Common myeloid progenitor, CD34-positive (primary cell): ENCODE data around the gene TMEM86A.
A peak's percentile ranks its signal among the peaks of the same experiment; 100 is the strongest.

Experiments
- CTCF ChIA-PET: fragments of 350-600 bp; sonication (Branson Sonifier 250); formaldehyde crosslinking; loops from one replicate; lab custom pipeline; 2021; ENCODE audit warnings: antibody characterized with exemption; lab: Charles Lee
- POLR2A ChIA-PET: fragments of 350-600 bp; sonication (Branson Sonifier 250); formaldehyde crosslinking; loops from one replicate; lab custom pipeline; 2021; ENCODE audit warnings: antibody characterized with exemption; lab: Charles Lee
- DNase-seq, 3 donors: peaks; one replicate each; pipeline versions ENCODE4 v3.0.0 to v3.0.0-alpha.2; 2013
- H3K27ac ChIP-seq, 2 experiments: 1 replicate in 1 of 2; 2 replicates in 1 of 2; pipeline ENCODE4 v1.7.0; 2013; ENCODE audit warnings: inconsistent platforms in 2 of 2, low read length in 2 of 2, mild to moderate bottlenecking in 2 of 2, low read depth in 1 of 2, moderate library complexity in 1 of 2; ENCODE audit not compliant: severe bottlenecking in 2 of 2, insufficient read depth in 1 of 2, poor library complexity in 1 of 2
- H3K27me3 ChIP-seq, 5 experiments: replicated peaks in 2 of 5; 1 replicate in 3 of 5; 2 replicates in 2 of 5; pipeline versions ENCODE4 v1.6.1 to v1.7.0; 2013; ENCODE audit warnings: low read length in 4 of 5, mild to moderate bottlenecking in 2 of 5, moderate library complexity in 2 of 5, inconsistent platforms in 1 of 5; ENCODE audit not compliant: insufficient read depth in 5 of 5, control insufficient read depth in 4 of 5
- H3K36me3 ChIP-seq, 4 experiments: 1 replicate in 2 of 4; 2 replicates in 2 of 4; pipeline versions ENCODE4 v1.6.1 to v1.7.0; 2013; ENCODE audit warnings: low read length in 3 of 4, control low read depth in 1 of 4, mild to moderate bottlenecking in 1 of 4; ENCODE audit not compliant: control insufficient read depth in 4 of 4, insufficient read depth in 4 of 4
- H3K4me1 ChIP-seq, 4 experiments: 1 replicate in 3 of 4; 2 replicates in 1 of 4; pipeline versions ENCODE4 v1.6.1 to v1.7.1; 2013; ENCODE audit warnings: low read length in 3 of 4, mild to moderate bottlenecking in 3 of 4, control low read depth in 1 of 4, inconsistent platforms in 1 of 4, moderate library complexity in 1 of 4; ENCODE audit not compliant: control insufficient read depth in 4 of 4, insufficient read depth in 4 of 4; ENCODE audit errors: control extremely low read depth in 1 of 4
- H3K4me3 ChIP-seq, 7 experiments: 1 replicate in 4 of 7; 2 replicates in 3 of 7; pipeline versions ENCODE4 v1.5.1 to v1.7.0; 2013; ENCODE audit warnings: mild to moderate bottlenecking in 7 of 7, low read length in 6 of 7, moderate library complexity in 6 of 7, inconsistent platforms in 2 of 7, low read depth in 2 of 7, control low read depth in 1 of 7; ENCODE audit not compliant: insufficient read depth in 4 of 7, control insufficient read depth in 1 of 7; ENCODE audit errors: extremely low read depth in 1 of 7
- H3K9me3 ChIP-seq, 5 experiments: 1 replicate in 4 of 5; 2 replicates in 1 of 5; pipeline versions ENCODE4 v1.6.1 to v1.7.1; 2013; ENCODE audit warnings: low read length in 4 of 5, mild to moderate bottlenecking in 2 of 5, inconsistent platforms in 1 of 5, low read depth in 1 of 5, moderate library complexity in 1 of 5; ENCODE audit not compliant: control insufficient read depth in 4 of 5, insufficient read depth in 2 of 5; ENCODE audit errors: control extremely low read depth in 1 of 5
- WGBS: methylation state at CpG from one replicate; pipeline ENCODE4 v1.1.5; 2013; ENCODE audit not compliant: insufficient coverage; 5-methylcytosine and 5-hydroxymethylcytosine counted together

TMEM86A gene

DNA sequence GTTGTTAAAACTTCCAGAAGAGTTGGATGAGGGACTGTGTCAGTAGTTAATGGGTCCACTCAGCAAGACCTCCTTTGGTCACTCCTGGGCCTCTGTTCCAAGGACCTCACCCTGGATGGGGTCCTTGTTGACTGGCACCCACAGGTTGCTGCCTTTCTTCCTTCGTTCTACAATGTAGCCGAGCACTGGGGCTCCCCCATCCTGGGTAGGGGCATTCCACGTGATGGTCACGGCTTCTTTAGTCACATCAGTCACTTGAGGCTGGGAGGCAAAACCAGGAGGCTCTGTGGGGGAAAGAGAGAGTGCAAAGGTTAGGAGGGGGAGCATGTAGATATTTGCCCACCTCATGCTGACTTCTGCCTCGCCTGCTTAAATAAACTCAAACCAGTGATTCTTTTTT is 12.0 kb downstream of the TMEM86A start:
- peaks cover under 1 to 14% (median 9%) of the 10 kb centered on the region in 4 experiments for H3K4me1 ChIP-seq
- ChIA-PET CTCF (no interaction called here), POLR2A (no interaction called here)
- H3K9me3 ChIP-seq: no peaks in the 10 kb centered on the region
- 90% methylated on average over 2 of the region's 5 CpGs for WGBS
- no peak overlapping the region for H3K27ac ChIP-seq
- no peak overlapping the region for H3K4me3 ChIP-seq
- DNase-seq: no peak
- H3K27me3 ChIP-seq: peaks cover 0 to 18% (median 0%) of the 10 kb centered on the region in 5 experiments
- no peaks in the 10 kb centered on the region for H3K36me3 ChIP-seq

DNA sequence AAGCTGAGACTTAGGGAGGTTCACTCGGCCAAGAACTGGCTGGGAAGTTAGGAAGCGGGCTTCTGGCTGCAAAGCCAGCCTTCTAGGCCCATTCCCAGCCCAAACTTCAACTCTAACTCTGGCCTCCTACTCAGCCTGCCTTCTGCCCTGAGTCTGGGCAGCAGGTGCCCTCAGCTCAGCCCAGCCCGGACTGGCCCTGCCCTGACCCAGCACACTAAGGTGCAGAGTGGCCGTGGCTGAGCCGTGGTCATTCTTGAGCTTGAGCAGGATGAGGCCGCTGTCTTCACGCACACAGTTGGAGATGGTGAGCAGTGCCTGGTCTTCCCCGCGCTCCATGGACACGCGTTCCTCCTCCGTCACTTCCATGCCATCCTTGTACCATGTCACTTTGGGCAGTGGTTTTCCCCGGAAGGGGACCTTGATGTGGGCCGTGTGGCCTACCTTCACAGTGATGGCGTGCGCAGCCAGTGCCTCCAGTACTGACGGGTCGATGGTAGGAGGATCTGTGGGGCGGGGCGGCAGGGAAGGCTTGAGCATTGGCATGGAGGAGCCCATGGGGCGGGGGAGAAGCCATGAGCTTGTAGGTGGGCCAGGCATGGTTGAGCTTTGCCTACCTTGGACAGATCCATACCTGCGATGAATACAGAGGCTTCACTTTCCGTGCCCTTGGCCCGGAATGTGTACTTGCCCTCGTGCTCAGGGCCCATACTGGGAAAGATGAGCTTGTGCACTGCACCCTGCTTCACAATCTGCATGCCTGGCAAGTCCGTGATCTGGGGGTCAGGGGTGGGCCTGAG is 15.3 kb downstream of the TMEM86A start:
- Histone ChIP-seq H3K27me3 (peaks cover 0 to 3% (median 0%) of the 10 kb centered on the region in 5 experiments), H3K27ac (no peak overlapping the region), H3K36me3 (no peaks in the 10 kb centered on the region), H3K4me1 (no peaks in the 10 kb centered on the region), H3K4me3 (no peak overlapping the region), H3K9me3 (no peaks in the 10 kb centered on the region)
- ChIA-PET CTCF (interaction anchor here (1.2 kb wide), 1 partner anchor 9 kb away, joined by 3 read pairs; no protein-coding TSS in a partner anchor), POLR2A (interaction anchor here (0.5 kb wide), 1 partner anchor 89 kb away, joined by 4 read pairs; no protein-coding TSS in a partner anchor)
- WGBS: 92% methylated on average over 22 of the region's 26 CpGs
- no peak for DNase-seq

DNA sequence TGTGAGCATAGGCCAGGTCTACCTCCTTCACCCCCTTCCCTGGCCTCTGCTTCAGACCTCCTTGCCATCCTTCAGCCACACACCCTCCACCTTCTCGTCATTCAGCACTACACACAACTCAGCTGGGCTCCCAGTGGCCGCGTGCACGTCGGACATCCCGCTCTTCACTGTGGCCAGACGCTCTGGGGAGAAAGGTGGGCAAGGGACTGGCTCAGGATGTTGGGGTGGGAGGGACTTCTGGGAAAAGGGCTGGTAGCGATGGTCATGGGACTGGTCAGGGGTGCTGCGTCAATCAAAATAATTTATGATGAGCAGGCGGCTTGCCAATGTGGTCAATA is 15.8 kb downstream of the TMEM86A start:
- WGBS: 92% methylated on average over 4 of the region's 10 CpGs
- Histone ChIP-seq H3K36me3 (no peaks in the 10 kb centered on the region), H3K9me3 (no peaks in the 10 kb centered on the region), H3K27ac (no peak overlapping the region), H3K4me1 (no peaks in the 10 kb centered on the region), H3K27me3 (peaks cover 0 to 3% (median 0%) of the 10 kb centered on the region in 5 experiments), H3K4me3 (no peak overlapping the region)
- POLR2A ChIA-PET: interaction anchor here (0.5 kb wide), 1 partner anchor 89 kb away, joined by 4 read pairs; no protein-coding TSS in a partner anchor
- CTCF ChIA-PET: no interaction called here
- DNase-seq: no peak

DNA sequence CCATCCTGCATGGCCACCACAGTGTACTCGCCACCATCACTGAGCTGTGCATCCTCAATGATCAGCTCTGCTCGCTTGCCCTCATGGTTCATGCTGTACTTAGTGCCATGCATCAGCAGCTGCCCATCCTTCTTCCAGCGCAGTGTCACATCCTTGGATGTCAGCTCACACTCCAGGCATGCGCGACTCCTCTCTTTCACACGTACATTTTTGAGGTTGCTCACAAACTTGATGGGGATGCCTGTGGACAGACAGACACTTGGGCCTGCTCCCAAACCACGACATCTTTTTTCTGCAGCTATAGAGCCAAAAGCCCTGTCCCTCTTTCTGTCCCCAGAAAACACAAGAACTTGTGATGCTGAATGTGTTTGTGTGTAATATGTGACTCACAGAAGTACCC is 16.9 kb downstream of the TMEM86A start:
- Histone ChIP-seq H3K9me3 (no peaks in the 10 kb centered on the region), H3K27ac (no peak overlapping the region), H3K27me3 (peaks cover 0 to 9% (median 0%) of the 10 kb centered on the region in 5 experiments), H3K4me1 (no peaks in the 10 kb centered on the region), H3K36me3 (no peaks in the 10 kb centered on the region), H3K4me3 (no peak overlapping the region)
- POLR2A ChIA-PET: no interaction called here
- CTCF ChIA-PET: interaction anchor here (1.0 to 1.5 kb wide), 2 partner anchors 16 to 137 kb away, joined by 3 to 7 read pairs; no protein-coding TSS in a partner anchor
- 80% methylated on average over 6 of the region's 7 CpGs for WGBS
- DNase-seq: no peak

DNA sequence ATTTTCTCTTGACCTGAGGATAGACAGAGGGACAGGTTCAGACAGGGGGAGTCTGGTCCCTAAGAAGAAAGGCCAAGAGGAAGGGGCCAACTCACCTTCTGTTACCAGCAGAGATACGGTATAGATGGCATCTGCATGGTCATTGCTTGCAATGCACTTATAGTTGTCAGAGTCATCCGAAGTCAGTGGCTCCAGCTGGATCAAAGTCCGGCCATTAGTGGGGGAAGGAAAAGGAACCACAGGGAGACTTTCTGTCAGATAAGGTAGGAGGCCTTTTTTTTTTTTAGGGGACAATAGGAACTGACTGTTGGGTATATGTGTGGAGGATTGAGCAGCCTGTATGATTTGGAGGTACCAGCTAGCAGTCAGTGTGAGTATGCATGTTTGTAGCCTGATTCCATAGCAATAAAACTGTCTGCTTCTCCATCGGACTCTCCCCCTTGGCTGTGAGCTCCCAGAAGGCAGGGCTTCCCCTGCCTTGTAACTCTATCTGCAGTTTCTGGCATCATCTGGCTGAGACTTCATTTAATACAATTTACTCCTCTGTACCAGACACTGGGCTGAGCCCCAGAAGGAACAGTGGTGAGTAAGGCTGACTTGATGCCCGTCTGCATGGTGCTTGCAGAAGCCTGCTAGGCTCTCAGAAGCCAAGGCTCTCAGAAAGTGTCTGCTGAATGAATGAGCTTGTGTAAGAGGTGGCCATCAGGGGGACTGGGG is 21.7 kb downstream of the TMEM86A start:
- Histone ChIP-seq H3K36me3 (no peaks in the 10 kb centered on the region), H3K9me3 (no peaks in the 10 kb centered on the region), H3K27me3 (peaks cover 0 to 9% (median 0%) of the 10 kb centered on the region in 5 experiments), H3K4me3 (no peak overlapping the region), H3K4me1 (peaks cover 0 to 18% (median 14%) of the 10 kb centered on the region in 4 experiments), H3K27ac (no peak overlapping the region)
- POLR2A ChIA-PET: interaction anchor here (0.6 kb wide), 1 partner anchor 1496 kb away, joined by 7 read pairs; no protein-coding TSS in a partner anchor
- DNase-seq: no peak
- CTCF ChIA-PET: interaction anchor here (0.9 to 4.2 kb wide), 5 partner anchors 8 to 180 kb away, joined by 3 to 50 read pairs (median 7); no protein-coding TSS in a partner anchor
- 93% methylated on average over 5 of the region's 5 CpGs for WGBS

DNA sequence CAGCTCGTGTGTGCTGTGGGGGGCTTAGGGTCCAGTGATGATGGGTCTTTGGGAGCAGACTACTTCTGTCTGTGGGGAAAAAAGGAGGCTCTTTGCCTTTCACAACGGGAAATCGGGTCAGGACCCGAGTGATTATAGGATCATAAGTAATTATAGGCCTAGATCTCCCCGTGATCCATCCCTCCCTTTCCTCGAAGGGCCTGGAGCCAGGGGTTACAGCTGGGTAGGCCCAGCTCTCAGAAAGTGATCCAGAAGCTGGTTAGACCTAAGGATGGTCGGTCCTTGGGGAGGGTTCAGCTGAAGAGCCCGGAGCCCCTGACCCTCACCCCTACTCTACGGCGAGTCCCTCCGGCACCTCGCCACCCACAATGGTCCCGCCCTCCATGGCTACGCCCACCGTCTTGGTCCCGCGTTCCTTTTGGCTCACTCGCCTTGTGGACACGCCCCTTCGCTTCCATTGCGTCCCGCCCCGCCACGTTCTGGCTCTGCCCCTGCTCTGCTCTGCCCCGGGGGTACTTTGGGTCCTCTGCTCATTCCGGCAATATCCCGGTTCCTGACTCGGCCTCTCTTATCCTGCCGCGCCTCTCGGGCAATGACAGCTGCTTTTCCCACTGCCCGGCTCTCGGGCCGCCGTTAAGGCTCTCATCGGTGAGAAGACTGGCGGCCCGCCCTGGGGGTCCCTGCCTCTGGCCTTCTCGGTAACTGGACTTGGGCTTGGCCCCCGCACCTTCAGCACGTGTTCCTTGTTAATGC is 22.4 kb downstream of the TMEM86A start:
- H3K4me3 ChIP-seq: peak overlapping the region; percentile 38 to 88 (median 73)

More for the DNA sequence above, 22.4 kb downstream of the TMEM86A start:
- ChIA-PET POLR2A (no interaction called here), CTCF (interaction anchor here (0.8 to 4.2 kb wide), 15 partner anchors 8 to 637 kb away, joined by 3 to 50 read pairs (median 5); partner anchors contain the start of gene SPTY2D1)
- Histone ChIP-seq H3K36me3 (no peaks in the 10 kb centered on the region), H3K27ac (no peak overlapping the region), H3K27me3 (peaks cover 0 to 6% (median 0%) of the 10 kb centered on the region in 5 experiments), H3K4me1 (peaks cover 0 to 18% (median 14%) of the 10 kb centered on the region in 4 experiments), H3K9me3 (no peaks in the 10 kb centered on the region)
- DNase-seq: peak; percentile 60 to 79 (median 76)
- WGBS: 3% methylated on average over 34 of the region's 41 CpGs
